Caco-2 (cell line): Measurements from ENCODE around the gene COG6. TPM values are rescaled to one million over a fixed set of nuclear protein-coding genes. Genes with fewer than 3 reads are reported as not detected.

Source experiments
- BruUV-seq: library from RNA; stranded (reverse); fragments of 400-500 nt; replicated peaks from 2 replicates; lab custom pipeline; 2021; lab: Mats Ljungman, UMichigan
- CTCF ChIA-PET: fragments of 300-600 bp; sonication (Branson Sonifier 250); formaldehyde crosslinking; loops from one replicate; lab custom pipeline; 2022; ENCODE audit warnings: antibody characterized with exemption; lab: Charles Lee
- POLR2A ChIA-PET: fragments of 300-600 bp; sonication (Branson Sonifier 250); formaldehyde crosslinking; loops from one replicate; lab custom pipeline; 2022; ENCODE audit warnings: antibody characterized with exemption; lab: Charles Lee
- DNase-seq, 2 experiments: peaks; one replicate each; pipeline versions ENCODE4 v3.0.0 to v3.0.0-alpha.2; 2020 to 2022
- H3K27me3 ChIP-seq: replicated peaks from 2 replicates; pipeline ENCODE4 v1.6.0; 2011; ENCODE audit warnings: low read length; ENCODE audit not compliant: control insufficient read depth, insufficient read depth
- H3K36me3 ChIP-seq: 2 replicates; pipeline ENCODE4 v1.5.1; 2011; ENCODE audit warnings: low read length; ENCODE audit not compliant: control insufficient read depth, insufficient read depth
- H3K4me1 ChIP-seq: fragments of 250-450 bp; sonication (Bioruptor Pico); 2 replicates; pipeline ENCODE4 v1.5.1; 2020; ENCODE audit warnings: mild to moderate bottlenecking
- H3K4me3 ChIP-seq: 2 replicates; pipeline ENCODE4 v1.5.1; 2011; ENCODE audit warnings: low read depth, mild to moderate bottlenecking, control low read depth, low read length
- H3K9me3 ChIP-seq: fragments of 250-450 bp; sonication (Bioruptor Pico); 2 replicates; pipeline ENCODE4 v1.5.1; 2020; ENCODE audit warnings: mild to moderate bottlenecking, moderate library complexity
- H3K27ac Mint-ChIP-seq: one replicate; pipeline ENCODE4 v1.8.0; 2022; ENCODE audit warnings: mixed read lengths; ENCODE audit not compliant: unreplicated experiment
- H3K27me3 Mint-ChIP-seq: one replicate; pipeline ENCODE4 v1.8.0; 2022; ENCODE audit warnings: mixed read lengths; ENCODE audit not compliant: insufficient read depth, unreplicated experiment
- H3K36me3 Mint-ChIP-seq: one replicate; pipeline ENCODE4 v1.8.0; 2022; ENCODE audit warnings: mild to moderate bottlenecking, mixed read lengths; ENCODE audit not compliant: insufficient read depth, unreplicated experiment
- H3K4me1 Mint-ChIP-seq: one replicate; pipeline ENCODE4 v1.8.0; 2022; ENCODE audit warnings: low read depth, mixed read lengths; ENCODE audit not compliant: unreplicated experiment
- H3K4me3 Mint-ChIP-seq: one replicate; pipeline ENCODE4 v1.8.0; 2022; ENCODE audit warnings: mild to moderate bottlenecking, moderate library complexity, mixed read lengths; ENCODE audit not compliant: unreplicated experiment
- H3K9me3 Mint-ChIP-seq: one replicate; pipeline ENCODE4 v1.8.0; 2022; ENCODE audit warnings: mixed read lengths; ENCODE audit not compliant: unreplicated experiment
- CTCF ChIP-seq, 2 experiments: fragments of 200-600 bp in 1 of 2; IDR thresholded peaks; 1 replicate in 1 of 2; 2 replicates in 1 of 2; pipeline versions ENCODE4 v1.5.1 to v1.8.0; 2011 to 2022; ENCODE audit warnings: antibody characterized with exemption in 1 of 2, control low read depth in 1 of 2, inconsistent platforms in 1 of 2, low read depth in 1 of 2, low read length in 1 of 2, mild to moderate bottlenecking in 1 of 2, moderate library complexity in 1 of 2; ENCODE audit not compliant: insufficient read depth in 1 of 2, severe bottlenecking in 1 of 2, unreplicated experiment in 1 of 2
- intact Hi-C: fragments of 100-400 bp; cut with micrococcal nuclease; formaldehyde crosslinking; loops from one replicate; pipeline ENCODE4 v1.10.0; 2022; ENCODE audit not compliant: unreplicated experiment
- total RNA-seq: library from RNA; stranded (reverse); gene quantifications from 2 replicates; pipeline ENCODE4 v1.2.3, GENCODE V29; 2022

The COG6 gene
- total RNA-seq, 1 experiment from 2014 or later: 63.6 TPM

DNA sequence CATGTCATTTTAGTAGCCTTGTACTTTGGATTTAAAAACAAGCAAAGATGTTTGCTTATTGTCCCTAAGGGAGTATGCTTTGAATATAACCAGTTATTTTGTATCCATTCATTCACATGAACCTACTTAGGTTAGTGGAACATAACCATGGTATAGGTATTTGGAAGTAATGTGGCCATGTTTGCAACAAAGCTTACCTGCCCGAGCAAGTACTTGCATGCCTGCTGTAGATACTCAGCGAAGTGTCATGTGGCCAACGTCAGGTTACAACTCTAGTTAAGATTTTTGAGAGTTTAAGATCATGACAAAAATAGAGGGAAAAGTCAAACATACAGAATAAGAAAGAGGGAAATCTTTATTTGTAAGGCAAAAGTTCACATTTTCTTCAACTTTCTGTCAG, 57.2 kb downstream of the COG6 start:
- Mint-ChIP-seq H3K27me3 (no peaks in the 10 kb centered on the region), H3K9me3 (no peaks in the 10 kb centered on the region), H3K4me3 (no peak overlapping the region), H3K4me1 (no peaks in the 10 kb centered on the region), H3K27ac (no peak overlapping the region), H3K36me3 (no peaks in the 10 kb centered on the region)
- DNase-seq: no peak
- intact Hi-C loops: no loop called here
- Histone ChIP-seq H3K27me3 (no peaks in the 10 kb centered on the region), H3K9me3 (no peaks in the 10 kb centered on the region), H3K4me3 (no peak overlapping the region), H3K36me3 (no peaks in the 10 kb centered on the region), H3K4me1 (no peaks in the 10 kb centered on the region)
- TF ChIP-seq CTCF (IDR thresholded peaks at IDR 0.05; ENCODE audit: insufficient read depth in 1 of 2, low read depth in 1 of 2, low read length in 1 of 2, severe bottlenecking in 1 of 2, unreplicated experiment in 1 of 2): no peak
- ChIA-PET CTCF (no interaction called here), POLR2A (no interaction called here)
- BruUV-seq: no TSS peak

GRCh38 chr13:39729156-39729555, 73.7 kb downstream of the COG6 start:
- no peak overlapping the region for H3K27ac Mint-ChIP-seq
- H3K9me3 ChIP-seq: no peaks in the 10 kb centered on the region
- H3K4me1 ChIP-seq: no peaks in the 10 kb centered on the region
- no peaks in the 10 kb centered on the region for H3K27me3 Mint-ChIP-seq
- CTCF ChIA-PET: no interaction called here
- H3K27me3 ChIP-seq: no peaks in the 10 kb centered on the region
- H3K4me3 ChIP-seq: no peak overlapping the region
- no peak for TF ChIP-seq CTCF (IDR thresholded peaks at IDR 0.05; ENCODE audit: insufficient read depth in 1 of 2, low read depth in 1 of 2, low read length in 1 of 2, severe bottlenecking in 1 of 2, unreplicated experiment in 1 of 2)
- DNase-seq: no peak
- no peaks in the 10 kb centered on the region for H3K9me3 Mint-ChIP-seq
- POLR2A ChIA-PET: no interaction called here
- no peaks in the 10 kb centered on the region for H3K36me3 ChIP-seq
- peaks cover 16% of the 10 kb centered on the region for H3K36me3 Mint-ChIP-seq
- no peak overlapping the region for H3K4me3 Mint-ChIP-seq
- no peaks in the 10 kb centered on the region for H3K4me1 Mint-ChIP-seq
- intact Hi-C loops: no loop called here
- no TSS peak for BruUV-seq

- Histone ChIP-seq H3K9me3 (no peaks in the 10 kb centered on the region; the same call in 1 of the 2 replicates), H3K27me3 (no peaks in the 10 kb centered on the region), H3K4me3 (no peak overlapping the region), H3K4me1 (no peaks in the 10 kb centered on the region), H3K36me3 (no peaks in the 10 kb centered on the region)
- ChIA-PET CTCF (no interaction called here), POLR2A (no interaction called here)
- DNase-seq: no peak
- peaks cover 31% of the 10 kb centered on the region for H3K36me3 Mint-ChIP-seq
- H3K27ac Mint-ChIP-seq: no peak overlapping the region
- H3K4me1 Mint-ChIP-seq: no peaks in the 10 kb centered on the region
- no peak for TF ChIP-seq CTCF (IDR thresholded peaks at IDR 0.05; ENCODE audit: insufficient read depth in 1 of 2, low read depth in 1 of 2, low read length in 1 of 2, severe bottlenecking in 1 of 2, unreplicated experiment in 1 of 2)
- no peak overlapping the region for H3K4me3 Mint-ChIP-seq
- intact Hi-C loops: no loop called here
- no TSS peak for BruUV-seq
- no peaks in the 10 kb centered on the region for H3K27me3 Mint-ChIP-seq
- H3K9me3 Mint-ChIP-seq: no peaks in the 10 kb centered on the region
Observed at GRCh38 chr13:39734952-39735351, 79.5 kb downstream of the COG6 start.
